Right cardiac atrium (tissue), 5 donors: ENCODE data around the gene ATP6V0E2. TPM values are rescaled to one million over a fixed set of nuclear protein-coding genes. Genes with fewer than 3 reads are reported as not detected.

Experiments
- ATAC-seq, 2 donors: fragments of 200-7000 bp; cut with Tn5 transposase; one replicate each; pipeline versions ENCODE4 v1.8.0 to v1.9.1; 2020; ENCODE audit warnings: moderate library complexity in 2 of 2, mild to moderate bottlenecking in 1 of 2
- DNase-seq, 3 donors: peaks; one replicate each; pipeline ENCODE4 v3.0.0-alpha.2; 2020
- H3K27ac ChIP-seq: one replicate; pipeline ENCODE4 v1.5.1; 2013; ENCODE audit warnings: mild to moderate bottlenecking, low read length, control low read depth, moderate library complexity
- H3K27me3 ChIP-seq: one replicate; pipeline ENCODE4 v1.6.1; 2013; ENCODE audit not compliant: control insufficient read depth, insufficient read depth
- H3K4me1 ChIP-seq: one replicate; pipeline ENCODE4 v1.6.1; 2013; ENCODE audit warnings: low read length; ENCODE audit not compliant: control insufficient read depth, insufficient read depth
- H3K4me3 ChIP-seq: one replicate; pipeline ENCODE4 v1.5.1; 2013; ENCODE audit warnings: low read length, control low read depth
- H3K9me3 ChIP-seq: one replicate; pipeline ENCODE4 v1.6.1; 2013; ENCODE audit warnings: low read length; ENCODE audit not compliant: control insufficient read depth
- WGBS: extraction: QIAGEN DNeasy Blood & Tissue Kit; methylation state at CpG from one replicate; pipeline ENCODE4 v1.1.7; 2013; 5-methylcytosine and 5-hydroxymethylcytosine counted together
- intact Hi-C, 4 donors: fragments of 100-400 bp; cut with DNase I; formaldehyde crosslinking; loops; one replicate each; pipeline versions ENCODE4 v1.11.0 to v1.14.0; 2022 to 2023
- polyA plus RNA-seq: library from polyadenylated mRNA; stranded (reverse); fragments of 200-250 nt; gene quantifications from one replicate; pipeline ENCODE4 v1.2.3, GENCODE V29; 2013
- total RNA-seq, 4 donors: library from RNA; stranded (reverse); fragmentation: NEBNext Ultra II Directional; extraction: Animal tissue kit (Norgen Biotek cat#: 25700); gene quantifications; one replicate each; pipeline ENCODE4 v1.2.1, GENCODE V29; 2021
- donor health status: healthy with polysubstance abuse.
- donor health status: DM: no; HTN: yes; CAD: no.
- donor health status: DM: no; HTN: no; CAD: no.
- donor health status: DM: no; HTN: yes; CAD: no; lungs with severe emphysema.
- donor health status: DM: yes; HTN: yes; CAD: no.

The ATP6V0E2 gene
- total and polyA plus RNA-seq, 5 donors, result 53.0 to 113 (median 66.5) TPM

GRCh38 chr7:149873970-149874643, 338 bp downstream of the ATP6V0E2 start:
- Histone ChIP-seq H3K4me3 (peak overlapping the region; percentile 69), H3K27ac (no peak overlapping the region), H3K27me3 (no peaks in the 10 kb centered on the region), H3K4me1 (no peaks in the 10 kb centered on the region), H3K9me3 (no peaks in the 10 kb centered on the region)
- 8% methylated on average over 46 of the region's 46 CpGs for WGBS
- intact Hi-C loops, result no loop called here
- no peak for ATAC-seq
- DNase-seq, result no peak

DNA sequence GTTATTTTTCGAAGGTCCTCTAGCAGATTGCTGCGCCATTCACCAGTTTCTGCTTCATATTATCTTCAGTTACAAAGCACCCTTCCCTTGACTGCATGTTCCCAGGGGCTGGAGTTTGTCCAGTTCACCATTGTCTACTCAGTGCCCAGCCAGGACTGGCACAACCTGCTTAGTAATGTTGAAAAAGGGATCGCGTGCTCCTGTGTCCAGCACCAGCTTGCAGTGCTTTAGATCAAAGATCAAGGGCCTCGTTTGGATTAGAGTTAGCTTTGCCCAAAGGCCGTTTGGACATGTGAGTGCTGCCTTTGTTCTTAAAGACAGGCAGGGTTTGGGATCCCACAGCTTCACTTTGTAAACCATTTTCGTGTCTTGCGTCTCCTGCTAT, 867 bp downstream of the ATP6V0E2 start:
- no peak overlapping the region for H3K4me3 ChIP-seq
- H3K27ac ChIP-seq, result no peak overlapping the region
- intact Hi-C loops, result no loop called here
- ATAC-seq (no peak), DNase-seq (no peak)
- H3K4me1 ChIP-seq, result no peaks in the 10 kb centered on the region
- no peaks in the 10 kb centered on the region for H3K27me3 ChIP-seq
- 78% methylated on average over 8 of the region's 8 CpGs for WGBS
- no peaks in the 10 kb centered on the region for H3K9me3 ChIP-seq

DNA sequence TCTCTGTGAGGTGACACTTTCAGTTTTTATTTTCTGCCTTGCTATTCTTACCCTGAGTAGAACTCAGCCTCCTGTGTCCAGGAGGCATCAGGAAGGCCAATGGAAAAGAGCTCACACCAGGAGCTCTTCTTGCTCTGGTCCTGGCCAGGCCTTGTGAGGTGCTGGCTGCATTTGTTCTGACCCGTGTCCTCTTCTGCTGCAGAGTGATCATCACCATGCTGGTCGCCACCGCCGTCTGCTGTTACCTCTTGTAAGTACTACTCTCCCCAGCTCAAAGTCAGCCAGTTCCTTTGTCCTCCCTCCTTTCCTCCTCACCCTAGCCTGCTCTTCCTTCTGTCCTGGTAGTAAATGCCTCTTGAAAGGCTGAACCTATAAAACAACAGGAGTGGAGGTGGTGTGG, 1.6 kb downstream of the ATP6V0E2 start:
- intact Hi-C loops, result no loop called here
- ATAC-seq, result no peak
- Histone ChIP-seq H3K27me3 (no peaks in the 10 kb centered on the region), H3K4me3 (no peak overlapping the region), H3K4me1 (no peaks in the 10 kb centered on the region), H3K9me3 (no peaks in the 10 kb centered on the region), H3K27ac (no peak overlapping the region)
- WGBS, result 96% methylated on average over 4 of the region's 4 CpGs
- no peak for DNase-seq

DNA sequence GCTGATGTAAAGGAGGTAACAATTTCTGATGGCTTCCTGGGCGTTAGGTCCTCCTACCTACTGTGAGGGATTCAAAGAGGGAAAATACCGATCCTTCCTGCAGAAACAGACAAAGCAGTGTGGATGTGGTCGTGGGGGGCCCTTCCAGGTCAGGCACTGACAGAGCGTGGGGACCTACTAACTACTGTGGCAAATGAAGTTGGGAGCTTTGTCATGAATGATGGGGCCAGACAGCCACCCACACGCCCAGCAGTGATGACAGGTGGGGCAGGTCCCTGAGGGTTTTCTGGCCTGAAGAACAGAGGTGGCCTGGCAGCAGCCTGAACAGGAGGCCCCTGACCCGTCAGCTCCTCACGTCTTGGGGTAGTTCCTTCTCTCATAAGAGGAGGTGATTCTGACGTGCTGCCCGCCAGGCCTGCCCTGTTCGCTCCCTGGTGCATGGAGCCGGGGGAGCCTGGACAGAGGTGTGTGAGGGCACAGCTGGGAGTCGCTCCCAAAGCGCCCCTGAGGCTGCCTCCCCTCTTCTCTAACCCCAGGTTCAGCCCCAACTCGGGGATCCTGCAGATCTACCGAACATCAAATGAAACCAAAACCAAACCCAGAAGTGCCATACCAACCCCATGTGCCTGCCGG, 4.2 kb downstream of the ATP6V0E2 start:
- Histone ChIP-seq H3K27me3 (no peaks in the 10 kb centered on the region), H3K4me3 (no peak overlapping the region), H3K4me1 (no peaks in the 10 kb centered on the region), H3K27ac (no peak overlapping the region), H3K9me3 (no peaks in the 10 kb centered on the region)
- no peak for ATAC-seq
- intact Hi-C loops, result no loop called here
- DNase-seq, result peak in 2 of 3 donors; percentile 39 to 42
- 90% methylated on average over 16 of the region's 16 CpGs for WGBS

DNA sequence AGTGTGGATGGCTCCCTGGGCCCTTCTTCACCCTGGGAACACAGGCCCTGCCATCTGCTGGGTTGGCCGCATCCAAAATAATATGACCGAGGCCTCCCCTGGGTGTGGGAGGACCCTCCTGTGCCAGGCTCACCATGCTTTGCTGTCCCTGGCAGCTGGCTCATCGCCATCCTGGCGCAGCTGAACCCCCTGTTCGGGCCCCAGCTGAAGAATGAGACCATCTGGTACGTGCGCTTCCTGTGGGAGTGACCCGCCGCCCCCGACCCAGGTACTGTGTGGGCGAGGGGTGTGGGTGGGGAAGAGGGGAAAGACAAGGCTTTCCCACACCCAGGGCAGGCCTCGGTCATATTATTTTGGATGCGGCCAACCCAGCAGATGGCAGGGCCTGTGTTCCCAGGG, 4.8 kb downstream of the ATP6V0E2 start:
- no peak overlapping the region for H3K27ac ChIP-seq
- H3K4me1 ChIP-seq, result no peaks in the 10 kb centered on the region
- H3K9me3 ChIP-seq, result no peaks in the 10 kb centered on the region
- intact Hi-C loops, result no loop called here
- DNase-seq, result peak in 1 of 3 donors; percentile 50
- no peak overlapping the region for H3K4me3 ChIP-seq
- no peak for ATAC-seq
- WGBS, result 90% methylated on average over 13 of the region's 13 CpGs
- no peaks in the 10 kb centered on the region for H3K27me3 ChIP-seq

GRCh38 chr7:149879271-149879743, 5.5 kb downstream of the ATP6V0E2 start:
- WGBS, result 84% methylated on average over 14 of the region's 14 CpGs
- Histone ChIP-seq H3K4me3 (no peak overlapping the region), H3K27me3 (no peaks in the 10 kb centered on the region), H3K9me3 (no peaks in the 10 kb centered on the region), H3K27ac (no peak overlapping the region), H3K4me1 (no peaks in the 10 kb centered on the region)
- intact Hi-C loops, result no loop called here
- ATAC-seq, result no peak
- peak in 1 of 3 donors; percentile 52 for DNase-seq

DNA sequence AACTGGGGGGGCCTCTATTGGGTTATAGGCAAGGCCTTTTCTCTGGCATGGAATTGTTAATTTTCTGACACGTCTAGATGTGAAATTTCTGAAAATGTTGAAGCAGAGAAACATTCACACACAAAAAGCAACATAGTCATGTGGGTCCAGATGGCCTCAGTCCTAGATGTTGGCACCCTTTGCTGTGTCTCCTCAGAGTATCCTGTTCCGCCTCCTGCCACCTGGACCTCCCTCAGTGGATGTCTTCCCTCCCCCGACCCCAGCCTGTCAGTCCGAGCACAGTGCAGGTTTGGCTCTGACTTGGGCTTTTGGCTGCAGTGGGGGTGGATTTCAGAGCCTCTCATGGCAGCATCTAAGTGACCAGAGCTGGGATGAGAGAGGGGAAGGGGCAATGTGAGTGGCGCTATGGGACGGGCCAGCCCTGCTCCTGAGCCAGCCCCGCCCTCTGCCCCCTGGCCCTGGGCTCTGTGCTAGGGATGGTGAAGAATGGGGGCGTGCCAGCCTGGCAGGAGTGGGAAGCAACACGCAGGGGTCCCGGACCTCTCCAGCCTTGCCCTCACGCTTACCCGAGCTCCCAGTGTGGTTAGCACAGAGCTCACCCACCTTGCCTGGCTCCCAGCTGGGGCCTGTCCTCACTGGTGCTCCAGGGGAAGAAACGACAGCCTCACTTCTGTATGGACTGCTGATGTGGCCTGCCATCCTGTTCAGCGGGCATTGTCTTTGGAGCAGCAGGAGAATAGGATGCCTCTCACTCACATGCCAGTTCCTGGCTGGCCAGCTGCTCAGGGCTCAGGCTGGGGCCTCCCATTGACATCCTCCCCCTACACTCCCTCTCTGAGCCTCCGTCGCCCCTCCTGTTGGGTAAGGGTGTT, 6.2 kb downstream of the ATP6V0E2 start:
- 89% methylated on average over 16 of the region's 16 CpGs for WGBS
- Histone ChIP-seq H3K4me1 (no peaks in the 10 kb centered on the region), H3K4me3 (no peak overlapping the region), H3K27me3 (no peaks in the 10 kb centered on the region), H3K9me3 (no peaks in the 10 kb centered on the region), H3K27ac (no peak overlapping the region)
- ATAC-seq (no peak), DNase-seq (peak in 1 of 3 donors; percentile 53)
- intact Hi-C loops, result loop anchor here in 3 of 4 donors (10.0 kb wide), 2 partner anchors 155 to 165 kb away; no protein-coding TSS in a partner anchor

GRCh38 chr7:149880638-149881311, 7.0 kb downstream of the ATP6V0E2 start:
- DNase-seq (peak; percentile 71 to 93 (median 92)), ATAC-seq (peak; percentile 52 to 53)
- intact Hi-C loops, result loop anchor here in 3 of 4 donors (10.0 kb wide), 2 partner anchors 154 to 164 kb away; no protein-coding TSS in a partner anchor
- 47% methylated on average over 14 of the region's 14 CpGs for WGBS
- Histone ChIP-seq H3K9me3 (no peaks in the 10 kb centered on the region), H3K4me1 (peaks cover 3% of the 10 kb centered on the region), H3K4me3 (no peak overlapping the region), H3K27me3 (no peaks in the 10 kb centered on the region), H3K27ac (no peak overlapping the region)

DNA sequence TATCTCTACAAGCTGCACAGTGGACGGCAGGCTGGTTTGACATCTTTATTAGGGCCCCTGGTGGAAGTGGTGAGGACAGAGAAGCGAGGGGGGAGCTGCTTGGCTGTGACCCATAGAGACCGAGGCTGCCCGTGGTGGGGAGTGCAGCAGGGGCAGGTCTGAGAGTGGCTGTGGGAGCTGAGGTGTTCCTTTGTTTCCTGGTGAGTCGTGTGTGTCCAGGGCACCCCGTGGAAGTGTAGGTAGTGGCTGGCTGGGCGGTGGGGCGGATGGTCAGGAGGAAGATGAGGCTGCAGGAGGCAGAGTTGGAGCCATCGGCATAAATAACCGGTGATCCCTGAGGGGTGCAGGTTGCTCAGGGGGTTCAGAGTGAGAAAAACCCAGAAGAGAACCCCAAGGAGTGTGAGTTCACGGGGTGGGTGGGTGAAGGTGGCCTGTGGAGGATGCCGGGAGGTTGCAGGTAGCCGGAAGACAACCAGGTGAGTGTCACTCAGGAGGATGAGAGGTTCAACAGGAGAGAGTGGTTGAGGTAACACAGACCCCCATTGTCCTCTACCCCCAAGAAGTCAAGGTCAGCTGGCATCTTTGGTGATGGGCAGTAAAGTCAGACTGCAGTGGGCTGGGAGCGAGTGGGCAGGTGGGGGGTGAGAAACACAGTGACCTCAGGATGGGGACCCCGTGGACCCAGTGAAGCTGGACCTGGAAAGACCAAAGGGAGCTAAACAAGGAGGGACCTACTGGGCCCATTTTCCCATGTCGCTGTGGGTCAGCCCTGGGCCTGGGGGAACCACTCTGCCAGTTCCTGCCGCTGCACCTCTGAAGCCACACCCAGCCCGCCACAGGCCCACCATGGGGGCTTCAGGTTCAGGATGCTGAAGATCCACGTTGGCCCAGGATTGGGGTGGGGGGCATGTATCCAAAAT, 7.8 kb downstream of the ATP6V0E2 start:
- H3K9me3 ChIP-seq, result no peaks in the 10 kb centered on the region
- intact Hi-C loops, result loop anchor here in 3 of 4 donors (10.0 kb wide), 2 partner anchors 153 to 163 kb away; no protein-coding TSS in a partner anchor
- DNase-seq (peak in 1 of 3 donors; percentile 67), ATAC-seq (no peak)
- H3K4me1 ChIP-seq, result peaks cover 3% of the 10 kb centered on the region
- no peak overlapping the region for H3K4me3 ChIP-seq
- no peak overlapping the region for H3K27ac ChIP-seq
- H3K27me3 ChIP-seq, result no peaks in the 10 kb centered on the region
- 78% methylated on average over 19 of the region's 19 CpGs for WGBS
